Measurements from ENCODE around the gene VSIG1.

VSIG1 gene

DNA sequence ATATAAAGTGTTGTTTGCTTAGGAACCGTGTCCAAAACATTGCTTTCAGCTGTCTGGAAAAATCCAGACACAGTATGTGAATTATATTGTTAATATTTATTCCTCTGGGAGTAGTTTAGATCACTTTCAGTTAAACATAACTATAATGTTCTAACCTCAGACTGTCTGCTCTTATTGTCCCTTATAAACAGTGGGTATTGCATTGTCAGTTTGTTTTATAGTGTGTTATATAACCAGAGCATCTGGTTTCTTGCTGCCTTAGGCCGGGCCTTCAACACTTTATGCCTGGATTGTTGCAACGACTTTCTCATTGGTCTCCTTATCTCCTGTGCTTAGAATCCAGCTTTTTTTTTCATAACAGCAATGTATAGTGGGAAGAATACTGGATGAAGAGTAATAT lies 73.1 kb downstream of the VSIG1 start:
- TF ChIP-seq, protein P1, sequence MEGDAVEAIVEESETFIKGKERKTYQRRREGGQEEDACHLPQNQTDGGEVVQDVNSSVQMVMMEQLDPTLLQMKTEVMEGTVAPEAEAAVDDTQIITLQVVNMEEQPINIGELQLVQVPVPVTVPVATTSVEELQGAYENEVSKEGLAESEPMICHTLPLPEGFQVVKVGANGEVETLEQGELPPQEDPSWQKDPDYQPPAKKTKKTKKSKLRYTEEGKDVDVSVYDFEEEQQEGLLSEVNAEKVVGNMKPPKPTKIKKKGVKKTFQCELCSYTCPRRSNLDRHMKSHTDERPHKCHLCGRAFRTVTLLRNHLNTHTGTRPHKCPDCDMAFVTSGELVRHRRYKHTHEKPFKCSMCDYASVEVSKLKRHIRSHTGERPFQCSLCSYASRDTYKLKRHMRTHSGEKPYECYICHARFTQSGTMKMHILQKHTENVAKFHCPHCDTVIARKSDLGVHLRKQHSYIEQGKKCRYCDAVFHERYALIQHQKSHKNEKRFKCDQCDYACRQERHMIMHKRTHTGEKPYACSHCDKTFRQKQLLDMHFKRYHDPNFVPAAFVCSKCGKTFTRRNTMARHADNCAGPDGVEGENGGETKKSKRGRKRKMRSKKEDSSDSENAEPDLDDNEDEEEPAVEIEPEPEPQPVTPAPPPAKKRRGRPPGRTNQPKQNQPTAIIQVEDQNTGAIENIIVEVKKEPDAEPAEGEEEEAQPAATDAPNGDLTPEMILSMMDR (IDR thresholded peaks at IDR 0.05; ENCODE audit: low read depth, low read length) = no peak

DNA sequence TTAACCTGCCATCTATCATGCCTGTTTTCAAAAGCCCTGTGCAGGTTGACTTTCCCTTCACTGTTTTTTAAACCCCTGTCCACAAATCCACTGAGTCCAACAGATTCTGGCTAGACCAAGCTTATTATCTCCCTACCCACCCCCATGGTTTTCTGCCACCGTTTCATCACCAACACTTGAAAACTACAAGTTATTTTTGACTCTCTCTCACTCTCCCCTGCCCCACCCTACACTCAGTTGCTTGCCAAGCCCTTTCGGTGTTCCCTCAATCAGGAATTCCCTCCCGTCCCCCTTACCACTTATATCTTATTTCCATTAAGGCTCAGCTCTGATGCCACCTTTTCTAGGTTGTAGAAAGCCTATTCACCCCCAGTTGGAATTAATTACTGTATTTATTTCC lies 76.4 kb downstream of the VSIG1 start:
- TF ChIP-seq, protein P1 (IDR thresholded peaks at IDR 0.05; ENCODE audit: low read depth, low read length) = no peak
- no peak overlapping the region for H3K4me3 ChIP-seq (ENCODE audit: low read depth, low read length)

More for the DNA sequence above, 73.1 kb downstream of the VSIG1 start:
- H3K4me3 ChIP-seq (ENCODE audit: low read depth, low read length) = no peak overlapping the region

DNA sequence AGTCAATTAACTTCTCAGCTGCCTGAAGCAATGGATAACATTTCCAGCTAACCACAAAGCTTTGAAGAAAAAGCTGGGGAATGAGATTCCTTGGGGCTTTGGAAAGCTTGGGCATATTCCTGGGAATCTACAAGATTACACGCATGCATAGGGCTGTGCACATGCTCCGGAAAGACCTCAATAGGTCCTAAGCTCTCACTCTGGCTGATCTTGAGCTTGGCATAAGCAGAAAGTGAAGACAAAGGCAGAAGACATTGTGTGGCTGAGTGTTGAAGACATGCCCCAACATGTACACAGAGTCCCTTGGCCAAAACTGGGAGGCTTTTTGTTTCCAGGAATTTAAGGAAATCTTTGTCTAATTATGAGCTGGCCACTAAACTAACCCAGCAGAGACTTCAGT lies 77.9 kb downstream of the VSIG1 start:
- no peak overlapping the region for H3K4me3 ChIP-seq (ENCODE audit: low read depth, low read length)
- TF ChIP-seq, protein P1 (IDR thresholded peaks at IDR 0.05; ENCODE audit: low read depth, low read length) = no peak

DNA sequence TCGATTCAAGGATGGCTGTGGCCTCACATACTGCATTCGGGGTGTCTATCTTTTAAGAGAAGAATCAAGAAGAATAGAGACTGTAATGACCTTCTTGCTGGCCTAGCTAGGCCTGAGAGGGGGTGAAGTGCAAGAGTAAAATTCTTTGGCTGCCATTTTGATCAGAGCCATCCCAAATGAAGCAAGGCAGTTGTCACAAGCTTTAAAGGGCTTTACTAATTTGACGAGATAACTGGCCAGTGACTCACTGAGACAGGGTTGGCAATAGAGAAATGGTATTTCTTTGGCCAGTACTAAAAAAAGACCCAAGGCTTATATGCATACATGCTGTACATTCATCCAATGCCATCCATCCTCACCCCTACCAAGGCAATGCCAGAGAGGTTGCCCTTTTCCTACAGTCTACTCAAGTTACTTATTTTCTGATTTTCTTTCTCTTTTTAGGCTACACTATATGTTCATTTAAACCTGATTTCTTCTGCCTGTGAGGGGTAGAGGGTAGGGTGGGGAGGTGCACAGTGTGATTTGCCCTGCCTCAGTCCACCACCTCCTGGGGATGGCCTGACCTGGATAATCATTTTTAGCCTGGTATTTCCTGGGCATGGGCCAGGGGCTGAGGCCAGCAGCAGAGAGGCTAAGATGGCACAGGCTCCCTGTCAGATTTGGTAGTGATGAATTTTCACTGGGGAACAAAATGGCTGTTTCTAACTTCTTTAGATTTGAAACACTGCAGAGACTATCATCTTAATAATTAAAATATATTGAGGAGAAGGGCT lies 78.9 kb downstream of the VSIG1 start:
- TF ChIP-seq, protein P1 (IDR thresholded peaks at IDR 0.05; ENCODE audit: low read depth, low read length) = no peak
- H3K4me3 ChIP-seq (ENCODE audit: low read depth, low read length) = no peak overlapping the region

DNA sequence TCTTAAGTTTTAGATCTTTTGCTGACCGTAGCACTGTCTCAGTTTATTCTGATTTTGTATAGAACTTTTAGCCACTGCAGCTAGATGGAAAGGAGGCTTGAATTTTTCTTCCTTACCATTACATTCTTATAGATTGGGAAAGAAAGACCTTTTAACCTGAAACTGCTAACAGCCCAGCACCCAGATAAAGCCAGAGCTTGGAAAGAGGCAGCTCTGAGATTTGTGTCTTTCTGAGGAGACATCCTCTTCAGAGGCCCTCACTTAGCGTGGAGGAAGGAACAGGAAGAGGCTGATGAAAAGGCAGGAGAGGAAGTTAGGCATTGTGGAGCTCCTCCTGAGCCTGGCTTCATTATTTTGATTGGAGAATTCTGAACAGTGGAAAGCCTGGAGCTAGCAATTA lies 81.8 kb downstream of the VSIG1 start:
- no peak overlapping the region for H3K4me3 ChIP-seq (ENCODE audit: low read depth, low read length)
- TF ChIP-seq, protein P1 (IDR thresholded peaks at IDR 0.05; ENCODE audit: low read depth, low read length) = no peak

DNA sequence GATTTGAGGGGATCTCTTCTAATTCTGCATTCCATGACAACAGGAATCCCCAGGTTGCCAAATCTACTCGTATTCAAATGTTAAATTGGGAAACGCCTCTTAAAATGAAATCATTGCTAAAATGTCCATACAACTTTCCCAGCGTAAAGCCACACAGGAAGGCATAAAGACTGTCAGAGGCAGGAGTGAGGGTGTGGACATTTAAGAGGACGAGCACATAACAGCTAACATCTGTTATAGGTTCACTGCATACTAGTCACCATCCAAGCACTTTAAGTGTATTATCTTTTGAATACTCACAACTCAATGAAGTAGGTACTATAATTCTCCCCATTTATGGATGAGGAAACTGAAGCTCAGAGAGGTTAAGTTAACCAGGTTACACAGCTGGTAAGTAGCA lies 82.3 kb downstream of the VSIG1 start:
- TF ChIP-seq, protein P1 (IDR thresholded peaks at IDR 0.05; ENCODE audit: low read depth, low read length) = no peak

More for the DNA sequence above, 82.3 kb downstream of the VSIG1 start:
- H3K4me3 ChIP-seq (ENCODE audit: low read depth, low read length) = no peak overlapping the region

All from WI38 (cell line).